GM21723 (cell line): ENCODE data around the gene SNCB.

ENCODE experiments used
- ATAC-seq: cut with Tn5 transposase; IDR thresholded peaks from one replicate; pipeline ENCODE4 v1.9.1; 2021; ENCODE audit warnings: mild to moderate bottlenecking, moderate library complexity; ENCODE audit not compliant: unreplicated experiment

SNCB gene

DNA sequence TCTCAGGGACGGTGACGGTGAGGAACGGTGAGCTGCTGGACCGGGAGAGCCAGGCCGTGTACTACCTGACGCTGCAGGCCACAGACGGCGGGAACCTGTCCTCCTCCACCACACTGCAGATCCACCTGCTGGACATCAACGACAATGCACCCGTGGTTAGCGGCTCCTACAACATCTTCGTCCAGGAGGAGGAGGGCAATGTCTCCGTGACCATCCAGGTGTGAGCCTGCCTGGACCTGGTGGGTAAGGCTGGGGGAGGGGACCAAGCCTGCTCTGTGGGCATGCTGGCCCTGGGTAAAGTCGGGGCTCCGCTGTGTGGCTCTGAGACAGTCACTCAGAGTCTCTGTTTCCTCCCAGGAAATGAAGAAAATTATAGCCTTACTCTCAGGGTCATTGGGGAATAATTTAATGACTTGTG is 51.9 kb downstream of the SNCB start:
- ATAC-seq = no peak

DNA sequence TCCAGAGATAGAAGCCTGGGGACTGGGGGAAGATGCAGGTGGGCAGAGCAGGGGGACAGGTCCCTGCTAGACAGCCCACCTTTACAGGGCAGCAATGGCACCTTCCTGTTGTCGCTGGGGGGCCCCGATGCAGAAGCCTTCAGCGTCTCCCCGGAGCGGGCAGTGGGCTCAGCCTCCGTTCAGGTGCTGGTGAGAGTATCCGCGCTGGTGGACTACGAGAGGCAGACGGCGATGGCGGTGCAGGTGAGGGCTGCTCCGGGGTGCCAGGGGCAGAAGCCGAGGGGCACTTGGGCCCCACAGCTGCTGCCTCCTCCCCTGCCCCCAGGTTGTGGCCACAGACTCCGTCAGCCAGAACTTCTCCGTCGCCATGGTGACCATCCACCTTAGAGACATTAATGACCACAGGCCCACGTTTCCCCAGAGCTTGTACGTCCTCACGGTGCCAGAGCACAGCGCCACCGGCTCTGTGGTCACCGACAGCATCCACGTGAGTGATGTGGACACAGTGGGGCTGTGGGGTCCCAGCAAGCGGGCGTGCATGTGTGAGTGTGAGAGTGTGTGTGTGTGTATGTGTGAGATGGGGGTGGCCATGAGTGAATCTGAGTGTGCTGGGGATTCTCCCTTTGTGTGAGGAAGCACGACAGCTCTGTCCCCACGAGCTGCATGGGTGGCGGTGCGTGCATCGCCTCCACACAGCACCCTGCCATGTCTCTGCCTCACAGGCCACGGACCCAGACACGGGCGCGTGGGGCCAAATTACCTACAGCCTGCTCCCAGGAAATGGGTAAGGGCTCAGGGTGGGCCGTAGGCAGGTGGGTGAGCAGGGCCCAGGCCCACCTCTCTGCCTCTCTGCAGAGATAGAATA is 52.8 kb downstream of the SNCB start:
- no peak for ATAC-seq

DNA sequence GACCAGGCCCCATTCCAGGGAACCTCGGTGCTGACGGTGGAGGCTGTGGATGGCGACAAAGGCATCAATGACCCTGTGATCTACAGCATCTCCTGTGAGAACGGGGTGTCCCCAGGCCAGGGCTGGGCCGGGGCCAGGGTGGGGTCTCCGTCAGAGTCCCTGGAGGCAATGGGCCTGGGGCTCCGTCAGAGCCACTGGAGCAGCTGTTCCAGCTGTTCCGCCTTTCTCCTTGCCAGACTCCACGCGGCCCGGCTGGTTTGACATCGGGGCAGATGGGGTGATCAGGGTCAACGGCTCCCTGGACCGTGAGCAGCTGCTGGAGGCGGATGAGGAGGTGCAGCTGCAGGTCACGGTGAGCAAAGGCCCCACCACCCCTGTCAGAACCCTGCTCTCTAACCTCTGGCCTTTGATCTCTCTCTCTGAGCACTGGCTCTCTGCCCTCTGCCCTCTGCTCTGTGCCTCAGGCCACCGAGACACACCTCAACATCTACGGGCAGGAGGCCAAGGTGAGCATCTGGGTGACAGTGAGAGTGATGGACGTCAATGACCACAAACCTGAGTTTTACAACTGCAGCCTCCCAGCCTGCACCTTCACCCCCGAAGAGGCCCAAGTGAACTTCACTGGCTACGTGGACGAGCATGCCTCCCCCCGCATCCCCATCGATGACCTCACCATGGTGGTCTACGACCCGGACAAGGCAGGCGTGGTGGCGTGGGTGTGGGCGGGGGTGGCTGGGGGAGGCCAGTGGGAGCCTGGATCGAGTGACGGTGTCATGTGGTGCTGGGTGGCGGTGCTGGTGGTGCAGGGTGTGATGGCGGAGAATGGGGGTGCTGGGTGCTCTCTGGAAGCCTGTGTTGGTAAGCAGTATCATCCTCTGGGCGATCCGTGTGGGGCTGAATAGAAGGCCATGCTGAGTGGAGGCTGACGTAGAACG is 54.6 kb downstream of the SNCB start:
- ATAC-seq = no peak

DNA sequence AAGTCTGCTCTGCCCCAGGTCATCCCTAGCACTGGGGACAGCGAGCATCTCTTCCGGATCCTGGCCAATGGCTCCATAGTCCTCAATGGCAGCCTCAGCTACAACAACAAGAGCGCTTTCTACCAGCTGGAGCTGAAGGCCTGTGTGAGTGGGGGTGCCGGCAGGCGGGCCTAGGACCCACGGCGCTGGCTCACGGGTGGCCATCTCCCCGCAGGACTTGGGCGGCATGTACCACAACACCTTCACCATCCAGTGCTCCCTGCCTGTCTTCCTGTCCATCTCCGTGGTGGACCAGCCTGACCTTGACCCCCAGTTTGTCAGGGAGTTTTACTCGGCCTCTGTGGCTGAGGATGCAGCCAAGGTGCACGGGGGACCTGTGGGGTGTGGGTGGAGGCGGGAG is 55.3 kb downstream of the SNCB start:
- ATAC-seq = no peak

DNA sequence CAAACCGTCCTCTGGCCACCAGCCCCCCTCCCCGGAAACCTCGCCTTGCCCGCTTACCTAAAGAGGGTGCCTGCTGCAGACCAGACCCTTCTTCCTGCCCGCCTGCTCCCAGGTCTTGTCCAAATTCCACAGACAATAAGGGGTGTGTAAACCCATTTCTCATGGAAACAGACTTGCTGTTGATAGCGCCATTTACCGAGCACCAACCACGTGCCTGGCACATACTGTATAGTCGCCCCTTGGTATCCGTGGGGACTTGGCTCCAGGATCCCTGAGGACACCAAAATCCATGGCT is 56.1 kb downstream of the SNCB start:
- ATAC-seq = no peak

DNA sequence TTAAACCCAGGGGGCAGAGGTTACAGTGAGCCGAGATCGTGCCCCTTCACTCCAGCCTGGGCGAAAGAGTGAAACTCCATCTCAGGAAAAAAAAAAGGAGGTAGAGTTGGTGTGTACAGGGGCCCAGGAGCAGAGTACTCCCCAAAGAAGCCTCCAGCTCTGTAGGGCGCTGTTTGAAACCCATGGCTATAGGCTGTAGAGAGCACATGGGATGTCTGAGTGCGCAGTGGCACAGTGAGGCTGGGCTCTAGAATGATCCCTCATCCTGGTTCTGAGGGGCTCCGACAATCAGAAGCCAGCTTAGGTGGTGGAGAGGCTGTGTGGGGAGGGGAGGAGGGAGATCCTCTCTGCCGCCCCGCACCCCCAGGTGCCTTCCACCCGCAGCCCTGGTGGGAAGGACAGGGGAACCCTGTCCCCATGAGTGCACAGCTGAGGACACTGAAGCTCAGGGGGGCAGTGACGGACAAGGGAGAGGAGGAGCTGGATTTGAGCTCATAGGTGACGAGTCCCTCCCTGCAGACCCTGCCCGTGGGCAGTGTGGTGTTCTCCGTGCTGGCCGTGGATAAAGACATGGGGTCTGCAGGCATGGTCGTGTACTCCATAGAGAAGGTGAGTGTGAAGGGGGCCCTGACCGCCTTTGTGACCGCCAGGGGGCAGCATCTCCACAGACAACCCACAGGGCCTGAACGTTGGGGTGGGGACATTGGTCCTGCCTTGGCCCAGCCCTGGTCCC is 56.6 kb downstream of the SNCB start:
- ATAC-seq = no peak
